Endothelial cell (in vitro differentiated cells): ENCODE results near the gene GPD2. TPM values are rescaled to one million over a fixed set of nuclear protein-coding genes. Genes with fewer than 3 reads are reported as not detected.
"Not testable (repeated sequence)": the region's sequence is repeated elsewhere in the genome, so short reads cannot be mapped to it uniquely, and the experiment has no call there.

ENCODE experiments used
- DNase-seq: peaks from one replicate; pipeline ENCODE4 v3.0.0; 2021; ENCODE audit warnings: low spot score
- H3K27ac Mint-ChIP-seq: one replicate; pipeline ENCODE4 v1.8.0; 2021; ENCODE audit warnings: mixed read lengths, inconsistent platforms; ENCODE audit not compliant: unreplicated experiment
- H3K27me3 Mint-ChIP-seq: one replicate; pipeline ENCODE4 v1.8.0; 2021; ENCODE audit warnings: mild to moderate bottlenecking, moderate library complexity, mixed read lengths, inconsistent platforms; ENCODE audit not compliant: unreplicated experiment
- H3K36me3 Mint-ChIP-seq: one replicate; pipeline ENCODE4 v1.8.0; 2021; ENCODE audit warnings: mild to moderate bottlenecking, low read depth, mixed read lengths, inconsistent platforms; ENCODE audit not compliant: unreplicated experiment
- H3K4me1 Mint-ChIP-seq: one replicate; pipeline ENCODE4 v1.8.0; 2021; ENCODE audit warnings: mild to moderate bottlenecking, mixed read lengths, inconsistent platforms; ENCODE audit not compliant: unreplicated experiment
- H3K4me3 Mint-ChIP-seq: one replicate; pipeline ENCODE4 v1.8.0; 2021; ENCODE audit warnings: mild to moderate bottlenecking, mixed read lengths, inconsistent platforms; ENCODE audit not compliant: unreplicated experiment
- H3K9me3 Mint-ChIP-seq: one replicate; pipeline ENCODE4 v1.8.0; 2021; ENCODE audit warnings: mixed read lengths, inconsistent platforms; ENCODE audit not compliant: unreplicated experiment
- total RNA-seq: library from RNA; stranded (reverse); fragmentation: NEBNext Ultra II Directional; extraction: Animal tissue kit (Norgen Biotek cat#: 25700); gene quantifications from one replicate; pipeline ENCODE4 v1.2.1, GENCODE V29; 2021; ENCODE audit not compliant: unreplicated experiment
- TF ChIP-seq, protein P1 (sequence below): fragments of 200-600 bp; sonication (generic); IDR thresholded peaks from one replicate; pipeline ENCODE4 v1.5.0; 2021; ENCODE audit warnings: antibody characterized with exemption; ENCODE audit not compliant: unreplicated experiment

Gene GPD2
- total RNA-seq, 1 donor from 2014 or later = 38.3 TPM

GRCh38 chr2:156489195-156489594 lies 53.0 kb downstream of the GPD2 start:
- no peaks in the 10 kb centered on the region for H3K36me3 Mint-ChIP-seq
- no peaks in the 10 kb centered on the region for H3K27me3 Mint-ChIP-seq
- no peaks in the 10 kb centered on the region for H3K4me1 Mint-ChIP-seq
- TF ChIP-seq, protein P1, sequence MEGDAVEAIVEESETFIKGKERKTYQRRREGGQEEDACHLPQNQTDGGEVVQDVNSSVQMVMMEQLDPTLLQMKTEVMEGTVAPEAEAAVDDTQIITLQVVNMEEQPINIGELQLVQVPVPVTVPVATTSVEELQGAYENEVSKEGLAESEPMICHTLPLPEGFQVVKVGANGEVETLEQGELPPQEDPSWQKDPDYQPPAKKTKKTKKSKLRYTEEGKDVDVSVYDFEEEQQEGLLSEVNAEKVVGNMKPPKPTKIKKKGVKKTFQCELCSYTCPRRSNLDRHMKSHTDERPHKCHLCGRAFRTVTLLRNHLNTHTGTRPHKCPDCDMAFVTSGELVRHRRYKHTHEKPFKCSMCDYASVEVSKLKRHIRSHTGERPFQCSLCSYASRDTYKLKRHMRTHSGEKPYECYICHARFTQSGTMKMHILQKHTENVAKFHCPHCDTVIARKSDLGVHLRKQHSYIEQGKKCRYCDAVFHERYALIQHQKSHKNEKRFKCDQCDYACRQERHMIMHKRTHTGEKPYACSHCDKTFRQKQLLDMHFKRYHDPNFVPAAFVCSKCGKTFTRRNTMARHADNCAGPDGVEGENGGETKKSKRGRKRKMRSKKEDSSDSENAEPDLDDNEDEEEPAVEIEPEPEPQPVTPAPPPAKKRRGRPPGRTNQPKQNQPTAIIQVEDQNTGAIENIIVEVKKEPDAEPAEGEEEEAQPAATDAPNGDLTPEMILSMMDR = no peak
- DNase-seq = no peak
- no peaks in the 10 kb centered on the region for H3K9me3 Mint-ChIP-seq
- no peak overlapping the region for H3K4me3 Mint-ChIP-seq
- H3K27ac Mint-ChIP-seq = no peak overlapping the region

GRCh38 chr2:156489750-156490465 lies 53.7 kb downstream of the GPD2 start:
- TF ChIP-seq, protein P1 = no peak
- Mint-ChIP-seq H3K27ac (no peak overlapping the region), H3K4me1 (no peaks in the 10 kb centered on the region), H3K36me3 (no peaks in the 10 kb centered on the region), H3K9me3 (no peaks in the 10 kb centered on the region), H3K4me3 (no peak overlapping the region), H3K27me3 (no peaks in the 10 kb centered on the region)
- DNase-seq = no peak

DNA sequence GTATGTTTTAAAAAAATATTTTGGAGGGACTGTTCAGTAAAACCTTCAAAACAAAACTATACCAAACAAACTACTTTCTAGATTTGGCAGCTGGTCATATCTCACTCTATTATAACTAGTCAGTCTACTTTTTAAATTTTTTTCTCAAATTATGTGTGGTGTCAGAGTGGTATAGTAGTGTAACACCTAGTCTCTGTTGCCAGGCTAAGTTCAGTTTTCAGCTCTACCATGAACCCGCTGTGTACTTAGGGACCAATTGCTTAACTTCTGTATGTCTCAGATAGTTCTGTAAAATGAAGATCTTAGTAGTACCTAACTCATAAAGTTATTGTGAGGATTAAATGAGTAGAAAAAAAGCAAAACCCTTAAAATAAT lies 54.3 kb downstream of the GPD2 start:
- H3K36me3 Mint-ChIP-seq = no peaks in the 10 kb centered on the region
- H3K9me3 Mint-ChIP-seq = no peaks in the 10 kb centered on the region
- H3K27ac Mint-ChIP-seq = no peak overlapping the region
- TF ChIP-seq, protein P1 = no peak
- DNase-seq = no peak
- H3K4me1 Mint-ChIP-seq = no peaks in the 10 kb centered on the region
- no peak overlapping the region for H3K4me3 Mint-ChIP-seq
- no peaks in the 10 kb centered on the region for H3K27me3 Mint-ChIP-seq

- Mint-ChIP-seq H3K9me3 (no peaks in the 10 kb centered on the region), H3K27ac (no peak overlapping the region), H3K27me3 (no peaks in the 10 kb centered on the region), H3K4me1 (no peaks in the 10 kb centered on the region), H3K36me3 (no peaks in the 10 kb centered on the region), H3K4me3 (no peak overlapping the region)
- DNase-seq = no peak
- TF ChIP-seq, protein P1 = no peak
Measured at GRCh38 chr2:156491176-156491575, 55.0 kb downstream of the GPD2 start.

- DNase-seq = no peak
- Mint-ChIP-seq H3K4me1 (no peaks in the 10 kb centered on the region), H3K4me3 (no peak overlapping the region), H3K9me3 (no peaks in the 10 kb centered on the region), H3K27me3 (no peaks in the 10 kb centered on the region), H3K36me3 (no peaks in the 10 kb centered on the region), H3K27ac (no peak overlapping the region)
- TF ChIP-seq, protein P1 = no peak
Measured at GRCh38 chr2:156492979-156493378, 56.8 kb downstream of the GPD2 start.

DNA sequence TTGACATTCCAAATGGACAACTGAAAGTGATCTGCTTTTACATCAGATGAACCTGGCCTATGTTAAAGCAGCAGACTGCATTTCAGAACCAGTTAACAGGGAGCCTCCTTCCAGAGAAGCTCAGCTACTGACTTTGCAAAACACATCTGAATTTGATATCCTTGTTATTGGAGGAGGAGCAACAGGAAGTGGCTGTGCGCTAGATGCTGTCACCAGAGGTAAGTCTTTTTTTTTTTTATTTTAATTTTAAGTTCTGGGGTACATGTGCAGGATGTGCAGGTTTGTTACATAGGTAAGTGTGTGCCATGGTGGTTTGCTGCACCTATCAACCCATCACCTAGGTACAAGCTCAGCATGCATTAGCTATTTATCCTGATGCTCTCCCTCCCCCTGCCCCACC lies 59.8 kb downstream of the GPD2 start:
- H3K4me1 Mint-ChIP-seq, H3K27ac Mint-ChIP-seq, H3K27me3 Mint-ChIP-seq, H3K9me3 Mint-ChIP-seq, DNase-seq, H3K36me3 Mint-ChIP-seq, H3K4me3 Mint-ChIP-seq: not testable (repeated sequence)
